ENCODE data around the gene TAF9.

- TF ChIP-seq CTCF (conservative IDR thresholded peaks at IDR 0.05; ENCODE audit: low read length) (no peak), EZH2phosphoT487 (IDR thresholded peaks at IDR 0.05; ENCODE audit: borderline replicate concordance, low read depth, low read length) (no peak)
Measured at GRCh38 chr5:69415584-69415958, 46.3 kb upstream of the TAF9 start.

Measured in OCI-LY7 (cell line).